Choroid plexus epithelial cell (primary cell): Measurements from ENCODE around the gene FNTB.

Experiments
- DNase-seq: peaks from one replicate; pipeline ENCODE4 v3.0.0-alpha.2; 2010; ENCODE audit warnings: low read depth
- H3K4me3 ChIP-seq: 2 replicates; pipeline ENCODE4 v1.5.1; 2011; ENCODE audit warnings: low read depth, mild to moderate bottlenecking, control low read depth, low read length, moderate library complexity
- CTCF ChIP-seq: conservative IDR thresholded peaks from 2 replicates; pipeline ENCODE4 v1.5.1; 2011; ENCODE audit warnings: low read depth, mild to moderate bottlenecking, control low read depth, inconsistent platforms, low read length, moderate library complexity

FNTB gene

GRCh38 chr14:65038966-65039365, 52.3 kb downstream of the FNTB start:
- H3K4me3 ChIP-seq, result no peak overlapping the region
- TF ChIP-seq CTCF, result no peak
- DNase-seq, result no peak

GRCh38 chr14:65040666-65041433, 54.2 kb downstream of the FNTB start:
- no peak for TF ChIP-seq CTCF
- no peak for DNase-seq
- no peak overlapping the region for H3K4me3 ChIP-seq

- DNase-seq, result no peak
- H3K4me3 ChIP-seq, result no peak overlapping the region
- no peak for TF ChIP-seq CTCF
Measured at GRCh38 chr14:65041434-65041915, 54.8 kb downstream of the FNTB start.

GRCh38 chr14:65042296-65042695, 55.6 kb downstream of the FNTB start:
- no peak for TF ChIP-seq CTCF
- H3K4me3 ChIP-seq, result no peak overlapping the region
- no peak for DNase-seq

GRCh38 chr14:65042731-65043372, 56.2 kb downstream of the FNTB start:
- H3K4me3 ChIP-seq, result no peak overlapping the region
- no peak for TF ChIP-seq CTCF
- DNase-seq, result no peak

- no peak overlapping the region for H3K4me3 ChIP-seq
- TF ChIP-seq CTCF, result no peak
- no peak for DNase-seq
Measured at GRCh38 chr14:65043893-65044595, 57.3 kb downstream of the FNTB start.
